ENCODE results near the gene SMCO4.

DNA sequence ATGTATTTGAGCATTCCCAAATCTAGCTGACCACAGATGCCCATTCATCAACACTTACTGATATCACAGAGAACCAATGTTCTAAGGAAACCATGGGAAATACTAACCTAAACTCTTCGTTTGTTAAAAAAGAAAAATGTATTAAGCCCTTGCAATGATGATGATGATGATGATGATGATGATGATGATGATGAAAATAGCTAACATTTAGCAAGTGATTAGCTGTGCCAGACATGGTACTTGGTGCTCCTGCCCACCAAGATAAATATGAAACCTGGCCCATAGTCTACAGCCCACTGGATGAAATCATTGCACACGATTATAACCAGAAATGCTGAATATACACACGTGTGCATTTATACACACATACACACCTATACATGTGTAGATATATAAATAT is 37.5 kb downstream of the SMCO4 start:
- TF ChIP-seq CTCF (IDR thresholded peaks at IDR 0.05) (no peak), ZFX (IDR thresholded peaks at IDR 0.05; ENCODE audit: borderline replicate concordance) (no peak)

All from 22Rv1 (cell line).